Stomach (tissue), 9 donors: ENCODE data around the gene CLEC16A. TPM values are rescaled to one million over a fixed set of nuclear protein-coding genes. Genes with fewer than 3 reads are reported as not detected.

Experiments
- DNase-seq, 2 donors: peaks; one replicate each; pipeline versions ENCODE4 v3.0.0 to v3.0.0-alpha.2; 2013 to 2019
- H3K27ac ChIP-seq, 5 donors: fragments of 200-600 bp in 4 of 5; sonication (generic) in 4 of 5; one replicate each; pipeline ENCODE4 v1.5.1; 2013 to 2019; ENCODE audit warnings: mild to moderate bottlenecking in 1 of 5, moderate library complexity in 1 of 5
- H3K27me3 ChIP-seq, 3 donors: fragments of 200-600 bp; sonication (generic); one replicate each; pipeline ENCODE4 v1.5.1; 2017 to 2019; ENCODE audit warnings: mixed run types in 1 of 3
- H3K36me3 ChIP-seq, 4 donors: fragments of 200-600 bp; sonication (generic); 1 replicate in 3 of 4; 2 replicates in 1 of 4; pipeline ENCODE4 v1.5.1; 2016 to 2019
- H3K4me1 ChIP-seq, 4 donors: fragments of 200-600 bp; sonication (generic); one replicate each; pipeline ENCODE4 v1.5.1; 2016 to 2019
- H3K4me3 ChIP-seq, 4 donors: fragments of 200-600 bp; sonication (generic) in 3 of 4; one replicate each; pipeline ENCODE4 v1.5.1; 2016 to 2019; ENCODE audit warnings: mild to moderate bottlenecking in 1 of 4
- H3K9me3 ChIP-seq, 4 donors: fragments of 200-600 bp; sonication (generic); one replicate each; pipeline ENCODE4 v1.5.1; 2016 to 2019
- CTCF ChIP-seq, 7 experiments: fragments of 450-650 bp in 4 of 7; fragments of 200-600 bp in 3 of 7; sonication (generic) in 3 of 7; IDR thresholded peaks; one replicate each; pipeline ENCODE4 v1.5.1; 2016 to 2019; ENCODE audit warnings: antibody characterized with exemption in 7 of 7, control low read depth in 2 of 7, mild to moderate bottlenecking in 1 of 7
- EP300 ChIP-seq: sonication (generic); formaldehyde crosslinking; IDR thresholded peaks from one replicate; pipeline ENCODE4 v1.6.1; 2017; ENCODE audit warnings: antibody characterized with exemption
- POLR2A ChIP-seq, 4 donors: fragments of 450-650 bp; IDR thresholded peaks; one replicate each; pipeline ENCODE4 v1.6.1; 2016; ENCODE audit warnings: antibody characterized with exemption in 4 of 4, control low read depth in 2 of 4, mild to moderate bottlenecking in 1 of 4, moderate library complexity in 1 of 4
- POLR2AphosphoS5 ChIP-seq, 3 donors: sonication (generic); formaldehyde crosslinking; IDR thresholded peaks; one replicate each; pipeline ENCODE4 v1.6.1; 2016; ENCODE audit warnings: antibody characterized with exemption in 3 of 3
- WGBS, 5 donors: extraction: QIAGEN DNeasy Blood & Tissue Kit in 3 of 5; methylation state at CpG; one replicate each; pipeline versions ENCODE4 v1.1.5 to v1.1.7; 2013 to 2018; 5-methylcytosine and 5-hydroxymethylcytosine counted together
- intact Hi-C: fragments of 100-400 bp; cut with DNase I; formaldehyde crosslinking; loops from one replicate; pipeline ENCODE4 v1.15.1; 2023; ENCODE audit warnings: low total_unique reads
- polyA plus RNA-seq, 3 donors: library from polyadenylated mRNA; stranded (reverse); fragments of 200-250 nt; gene quantifications; one replicate each; pipeline ENCODE4 v1.2.3, GENCODE V29; 2013
- total RNA-seq, 5 donors: library from RNA; depleted of rRNA; stranded (reverse); fragments of >200 nt; gene quantifications; one replicate each; pipeline versions ENCODE4 v1.1.0 to v1.2.3, GENCODE V29; 2014 to 2016
- donor health status: healthy with polysubstance abuse.
- donor health status: Bipolar disorder and iron deficiency.
- donor health status: healthy.

Gene CLEC16A
- total and polyA plus RNA-seq, 8 donors: 5.8 to 176 (median 21.8) TPM

GRCh38 chr16:11200592-11200991 is 256.2 kb downstream of the CLEC16A start:
- Histone ChIP-seq H3K4me3 (no peak overlapping the region), H3K27me3 (peaks cover 0 to 12% (median 3%) of the 10 kb centered on the region in 3 donors), H3K4me1 (peaks cover 0 to 21% (median 9%) of the 10 kb centered on the region in 4 donors), H3K27ac (no peak overlapping the region), H3K9me3 (no peaks in the 10 kb centered on the region), H3K36me3 (no peaks in the 10 kb centered on the region)
- no peak for DNase-seq
- 75 to 89% (median 87%) methylated on average over 10 of the region's 10 CpGs for WGBS, 5 donors
- TF ChIP-seq POLR2A (IDR thresholded peaks at IDR 0.05): no peak
- no peak for TF ChIP-seq POLR2AphosphoS5 (IDR thresholded peaks at IDR 0.05)
- TF ChIP-seq CTCF (IDR thresholded peaks at IDR 0.05): no peak
- TF ChIP-seq EP300: no peak
- intact Hi-C loops: no loop called here

GRCh38 chr16:11201498-11202259 is 257.3 kb downstream of the CLEC16A start:
- peak in 1 of 2 donors; percentile 41 for DNase-seq
- TF ChIP-seq EP300 (no peak), POLR2AphosphoS5 (IDR thresholded peaks at IDR 0.05) (peak in 1 of 3 donors; percentile 7), POLR2A (IDR thresholded peaks at IDR 0.05) (no peak)
- 36 to 50% (median 45%) methylated on average over 15 of the region's 15 CpGs for WGBS, 5 donors
- H3K27ac ChIP-seq: no peak overlapping the region
- H3K27me3 ChIP-seq: peaks cover 0 to 12% (median 3%) of the 10 kb centered on the region in 3 donors
- H3K9me3 ChIP-seq: no peaks in the 10 kb centered on the region
- intact Hi-C loops: no loop called here
- H3K36me3 ChIP-seq: no peaks in the 10 kb centered on the region
- H3K4me3 ChIP-seq: no peak overlapping the region
- peaks cover 0 to 32% (median 16%) of the 10 kb centered on the region in 4 donors for H3K4me1 ChIP-seq

- peaks cover 0 to 32% (median 17%) of the 10 kb centered on the region in 4 donors for H3K4me1 ChIP-seq
- WGBS, 5 donors: 41 to 57% (median 48%) methylated on average over 13 of the region's 13 CpGs
- H3K36me3 ChIP-seq: no peaks in the 10 kb centered on the region
- H3K27me3 ChIP-seq: peaks cover 0 to 12% (median 3%) of the 10 kb centered on the region in 3 donors
- H3K4me3 ChIP-seq: no peak overlapping the region
- H3K27ac ChIP-seq: no peak overlapping the region
- no peak for DNase-seq
- peaks cover 0 to 2% (median 2%) of the 10 kb centered on the region in 4 donors for H3K9me3 ChIP-seq
- intact Hi-C loops: no loop called here
- TF ChIP-seq CTCF (IDR thresholded peaks at IDR 0.05) (no peak), POLR2A (IDR thresholded peaks at IDR 0.05) (no peak), POLR2AphosphoS5 (IDR thresholded peaks at IDR 0.05) (no peak), EP300 (no peak)
Measured at GRCh38 chr16:11202260-11203091, 258.1 kb downstream of the CLEC16A start.

- TF ChIP-seq EP300 (no peak), CTCF (IDR thresholded peaks at IDR 0.05) (no peak)
- Histone ChIP-seq H3K4me1 (peaks cover 0 to 32% (median 17%) of the 10 kb centered on the region in 4 donors), H3K27ac (no peak overlapping the region), H3K36me3 (no peaks in the 10 kb centered on the region), H3K4me3 (no peak overlapping the region), H3K27me3 (peaks cover 0 to 12% (median 3%) of the 10 kb centered on the region in 3 donors), H3K9me3 (peaks cover 0 to 9% (median 8%) of the 10 kb centered on the region in 4 donors)
- intact Hi-C loops: no loop called here
- DNase-seq: no peak
- WGBS, 5 donors: 72 to 82% (median 79%) methylated on average over 7 of the region's 7 CpGs
Measured at GRCh38 chr16:11203111-11203623, 258.8 kb downstream of the CLEC16A start.
